Measurements from ENCODE around the gene BRD4. TPM values are rescaled to one million over a fixed set of nuclear protein-coding genes. Genes with fewer than 3 reads are reported as not detected.

The BRD4 gene
- total RNA-seq, 1 donor = 25.7 TPM

DNA sequence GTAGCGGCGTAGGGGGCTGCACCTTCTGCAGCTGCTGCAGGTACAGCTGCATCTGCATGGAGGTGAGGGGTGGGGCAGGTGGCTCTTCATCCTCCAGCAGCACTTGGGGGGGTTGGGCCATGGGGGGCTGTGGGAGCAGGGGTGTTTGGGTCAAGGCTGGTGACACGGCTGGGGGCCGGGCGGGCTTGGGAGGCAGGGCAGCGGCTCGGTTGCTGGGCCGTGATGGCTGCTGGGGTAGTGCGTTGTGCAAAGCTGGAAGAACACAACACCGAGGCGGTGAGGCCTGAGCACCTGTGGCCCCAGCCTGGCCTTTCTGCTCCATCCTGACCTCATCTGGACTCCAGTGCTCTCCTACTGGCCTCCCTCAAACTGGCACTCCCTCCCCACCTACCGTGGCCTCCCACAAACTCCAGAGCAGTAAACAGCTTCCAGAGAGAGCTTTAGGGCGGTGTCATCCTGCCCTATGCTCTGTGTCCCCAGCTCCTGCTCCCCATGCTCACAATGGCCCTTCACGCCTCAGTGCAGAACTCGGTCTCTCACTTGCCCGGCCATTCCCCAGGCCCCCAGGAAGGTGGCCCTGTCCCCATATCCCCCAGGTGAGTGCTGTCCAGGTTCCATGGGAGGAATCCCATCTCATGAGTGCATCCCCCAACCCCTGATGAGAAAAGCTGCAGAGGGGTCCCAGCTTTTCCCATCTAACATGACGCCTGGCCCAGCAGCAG, 88.9 kb downstream of the BRD4 start:
- TF ChIP-seq, protein P1, sequence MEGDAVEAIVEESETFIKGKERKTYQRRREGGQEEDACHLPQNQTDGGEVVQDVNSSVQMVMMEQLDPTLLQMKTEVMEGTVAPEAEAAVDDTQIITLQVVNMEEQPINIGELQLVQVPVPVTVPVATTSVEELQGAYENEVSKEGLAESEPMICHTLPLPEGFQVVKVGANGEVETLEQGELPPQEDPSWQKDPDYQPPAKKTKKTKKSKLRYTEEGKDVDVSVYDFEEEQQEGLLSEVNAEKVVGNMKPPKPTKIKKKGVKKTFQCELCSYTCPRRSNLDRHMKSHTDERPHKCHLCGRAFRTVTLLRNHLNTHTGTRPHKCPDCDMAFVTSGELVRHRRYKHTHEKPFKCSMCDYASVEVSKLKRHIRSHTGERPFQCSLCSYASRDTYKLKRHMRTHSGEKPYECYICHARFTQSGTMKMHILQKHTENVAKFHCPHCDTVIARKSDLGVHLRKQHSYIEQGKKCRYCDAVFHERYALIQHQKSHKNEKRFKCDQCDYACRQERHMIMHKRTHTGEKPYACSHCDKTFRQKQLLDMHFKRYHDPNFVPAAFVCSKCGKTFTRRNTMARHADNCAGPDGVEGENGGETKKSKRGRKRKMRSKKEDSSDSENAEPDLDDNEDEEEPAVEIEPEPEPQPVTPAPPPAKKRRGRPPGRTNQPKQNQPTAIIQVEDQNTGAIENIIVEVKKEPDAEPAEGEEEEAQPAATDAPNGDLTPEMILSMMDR (IDR thresholded peaks at IDR 0.05; ENCODE audit: extremely low read depth, low read depth, low read length) = no peak
- no peak overlapping the region for H2AFZ ChIP-seq (ENCODE audit: low read length)
- H3K27me3 ChIP-seq (ENCODE audit: insufficient read depth, low read length) = no peaks in the 10 kb centered on the region
- peak overlapping the region; percentile 4 for H3K27ac ChIP-seq (ENCODE audit: low read depth, low read length)
- no peak overlapping the region for H3K4me2 ChIP-seq (ENCODE audit: insufficient read depth, low read length)
- no peaks in the 10 kb centered on the region for H3K9me3 ChIP-seq (ENCODE audit: low read depth, low read length)
- peaks cover 16% of the 10 kb centered on the region for H3K4me1 ChIP-seq (ENCODE audit: insufficient read depth, low read length)
- peaks cover 24% of the 10 kb centered on the region for H4K20me1 ChIP-seq (ENCODE audit: insufficient read depth, low read length)
- H3K36me3 ChIP-seq (ENCODE audit: insufficient read depth, low read length) = peaks cover 72% of the 10 kb centered on the region
- H3K4me3 ChIP-seq (ENCODE audit: insufficient read depth, low read length) = no peak overlapping the region
- peaks cover 56% of the 10 kb centered on the region for H3K79me2 ChIP-seq (ENCODE audit: insufficient read depth, low read length)
- peak; percentile 81 for DNase-seq (ENCODE audit: insufficient read length, low spot score, missing footprints)

GRCh38 chr19:15241259-15241910, 91.0 kb downstream of the BRD4 start:
- H3K4me2 ChIP-seq (ENCODE audit: insufficient read depth, low read length) = no peak overlapping the region
- DNase-seq (ENCODE audit: insufficient read length, low spot score, missing footprints) = peak; percentile 89
- H3K36me3 ChIP-seq (ENCODE audit: insufficient read depth, low read length) = peaks cover 76% of the 10 kb centered on the region
- H3K79me2 ChIP-seq (ENCODE audit: insufficient read depth, low read length) = peaks cover 39% of the 10 kb centered on the region
- H3K4me1 ChIP-seq (ENCODE audit: insufficient read depth, low read length) = no peaks in the 10 kb centered on the region
- no peaks in the 10 kb centered on the region for H3K9me3 ChIP-seq (ENCODE audit: low read depth, low read length)
- H2AFZ ChIP-seq (ENCODE audit: low read length) = no peak overlapping the region
- TF ChIP-seq, protein P1 (IDR thresholded peaks at IDR 0.05; ENCODE audit: extremely low read depth, low read depth, low read length) = no peak
- no peaks in the 10 kb centered on the region for H3K27me3 ChIP-seq (ENCODE audit: insufficient read depth, low read length)
- peak overlapping the region; percentile 12 for H3K27ac ChIP-seq (ENCODE audit: low read depth, low read length)
- peaks cover 23% of the 10 kb centered on the region for H4K20me1 ChIP-seq (ENCODE audit: insufficient read depth, low read length)
- no peak overlapping the region for H3K4me3 ChIP-seq (ENCODE audit: insufficient read depth, low read length)

DNA sequence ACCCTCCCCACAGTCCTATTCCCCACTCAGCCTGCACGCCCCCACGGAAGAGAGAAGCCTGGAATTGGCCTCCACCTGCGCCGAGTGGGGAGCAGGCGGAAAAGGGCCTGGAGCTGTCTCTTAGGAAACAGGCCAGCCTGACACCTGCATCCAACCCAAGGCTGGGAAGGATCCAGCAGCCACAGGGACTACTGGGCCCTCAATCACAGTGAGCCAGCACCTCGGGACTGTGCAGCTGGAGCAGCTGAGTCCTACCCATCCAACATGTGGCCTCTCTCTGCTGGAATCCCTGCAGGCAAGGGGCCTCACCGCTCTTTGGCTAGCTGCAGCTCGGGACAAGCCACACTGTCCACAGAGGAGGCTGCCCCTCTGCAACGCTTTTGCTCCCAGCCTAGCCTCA, 91.8 kb downstream of the BRD4 start:
- H3K4me3 ChIP-seq (ENCODE audit: insufficient read depth, low read length) = no peak overlapping the region
- TF ChIP-seq, protein P1 (IDR thresholded peaks at IDR 0.05; ENCODE audit: extremely low read depth, low read depth, low read length) = no peak
- no peak overlapping the region for H3K4me2 ChIP-seq (ENCODE audit: insufficient read depth, low read length)
- H3K79me2 ChIP-seq (ENCODE audit: insufficient read depth, low read length) = peaks cover 30% of the 10 kb centered on the region
- peaks cover 22% of the 10 kb centered on the region for H4K20me1 ChIP-seq (ENCODE audit: insufficient read depth, low read length)
- H3K9me3 ChIP-seq (ENCODE audit: low read depth, low read length) = no peaks in the 10 kb centered on the region
- H3K27me3 ChIP-seq (ENCODE audit: insufficient read depth, low read length) = no peaks in the 10 kb centered on the region
- DNase-seq (ENCODE audit: insufficient read length, low spot score, missing footprints) = peak; percentile 89
- peaks cover 76% of the 10 kb centered on the region for H3K36me3 ChIP-seq (ENCODE audit: insufficient read depth, low read length)
- no peaks in the 10 kb centered on the region for H3K4me1 ChIP-seq (ENCODE audit: insufficient read depth, low read length)
- H2AFZ ChIP-seq (ENCODE audit: low read length) = no peak overlapping the region
- H3K27ac ChIP-seq (ENCODE audit: low read depth, low read length) = no peak overlapping the region

GRCh38 chr19:15239337-15239949, 92.9 kb downstream of the BRD4 start:
- Histone ChIP-seq H3K79me2 (ENCODE audit: insufficient read depth, low read length) (peaks cover 20% of the 10 kb centered on the region), H3K36me3 (ENCODE audit: insufficient read depth, low read length) (peaks cover 70% of the 10 kb centered on the region), H3K27ac (ENCODE audit: low read depth, low read length) (no peak overlapping the region), H3K27me3 (ENCODE audit: insufficient read depth, low read length) (no peaks in the 10 kb centered on the region), H3K4me1 (ENCODE audit: insufficient read depth, low read length) (no peaks in the 10 kb centered on the region), H2AFZ (ENCODE audit: low read length) (no peak overlapping the region), H4K20me1 (ENCODE audit: insufficient read depth, low read length) (peaks cover 18% of the 10 kb centered on the region), H3K4me3 (ENCODE audit: insufficient read depth, low read length) (no peak overlapping the region), H3K4me2 (ENCODE audit: insufficient read depth, low read length) (no peak overlapping the region), H3K9me3 (ENCODE audit: low read depth, low read length) (no peaks in the 10 kb centered on the region)
- TF ChIP-seq, protein P1 (IDR thresholded peaks at IDR 0.05; ENCODE audit: extremely low read depth, low read depth, low read length) = no peak
- peak; percentile 80 for DNase-seq (ENCODE audit: insufficient read length, low spot score, missing footprints)

Measured in osteoblast (primary cell).